Adipose tissue (tissue), 3 donors: ENCODE data around the gene DSCAM. TPM values are rescaled to one million over a fixed set of nuclear protein-coding genes. Genes with fewer than 3 reads are reported as not detected.

Source experiments
- H3K27ac ChIP-seq: one replicate; pipeline ENCODE4 v1.5.1; 2013; ENCODE audit warnings: low read depth, low read length
- whole genome bisulfite sequencing, 3 donors: extraction: QIAGEN DNeasy Blood & Tissue Kit; methylation state at CpG; one replicate each; pipeline ENCODE4 v1.1.7; 2013; 5-methylcytosine and 5-hydroxymethylcytosine counted together
- polyA plus RNA-seq, 3 donors: library from polyadenylated mRNA; stranded (reverse); fragments of 200-250 nt; gene quantifications; one replicate each; pipeline ENCODE4 v1.2.3, GENCODE V29; 2013
- donor health status: healthy with polysubstance abuse.
- donor health status: Bipolar disorder and iron deficiency.
- donor health status: healthy.

Gene DSCAM
- polyA plus RNA-seq, 3 donors = 0.08 TPM; not detected in 2

- 48 to 80% (median 74%) methylated on average over 2 of the region's 2 CpGs for WGBS, 3 donors
Measured at GRCh38 chr21:40606341-40606740, 240.6 kb downstream of the DSCAM start.

GRCh38 chr21:40605094-40605493, 241.9 kb downstream of the DSCAM start:
- H3K27ac ChIP-seq = no peak overlapping the region
- WGBS, 3 donors = 91 to 94% (median 92%) methylated on average over 4 of the region's 4 CpGs

More at GRCh38 chr21:40606341-40606740, 240.6 kb downstream of the DSCAM start:
- H3K27ac ChIP-seq = no peak overlapping the region

GRCh38 chr21:40603774-40604173, 243.2 kb downstream of the DSCAM start:
- H3K27ac ChIP-seq = no peak overlapping the region
- 68 to 73% (median 70%) methylated on average over 1 of the region's 1 CpG for WGBS, 3 donors

GRCh38 chr21:40602080-40602479, 244.9 kb downstream of the DSCAM start:
- WGBS, 3 donors = 79 to 82% (median 82%) methylated on average over 4 of the region's 4 CpGs
- no peak overlapping the region for H3K27ac ChIP-seq

- WGBS, 3 donors = 80 to 88% (median 88%) methylated on average over 8 of the region's 8 CpGs
- H3K27ac ChIP-seq = no peak overlapping the region
Measured at GRCh38 chr21:40595806-40596205, 251.2 kb downstream of the DSCAM start.

GRCh38 chr21:40587736-40588346, 259.1 kb downstream of the DSCAM start:
- H3K27ac ChIP-seq = no peak overlapping the region
- WGBS, 3 donors = 59 to 73% (median 71%) methylated on average over 3 of the region's 3 CpGs

- WGBS, 3 donors = 83 to 97% (median 93%) methylated on average over 2 of the region's 2 CpGs
- no peak overlapping the region for H3K27ac ChIP-seq
Measured at GRCh38 chr21:40586575-40586974, 260.4 kb downstream of the DSCAM start.

- no peak overlapping the region for H3K27ac ChIP-seq
- 55 to 80% (median 67%) methylated on average over 27 of the region's 27 CpGs for WGBS, 3 donors
Measured at GRCh38 chr21:40577285-40578043, 269.5 kb downstream of the DSCAM start.

- no peak overlapping the region for H3K27ac ChIP-seq
Measured at GRCh38 chr21:40575976-40576375, 271.0 kb downstream of the DSCAM start.

- 46 to 55% (median 55%) methylated on average over 7 of the region's 7 CpGs for WGBS, 3 donors
- H3K27ac ChIP-seq = no peak overlapping the region
Measured at GRCh38 chr21:40569357-40569756, 277.6 kb downstream of the DSCAM start.

GRCh38 chr21:40568807-40569206, 278.2 kb downstream of the DSCAM start:
- H3K27ac ChIP-seq = no peak overlapping the region
- 23 to 40% (median 38%) methylated on average over 1 of the region's 1 CpG for WGBS, 3 donors

- H3K27ac ChIP-seq = no peak overlapping the region
- WGBS, 3 donors = 39 to 67% (median 65%) methylated on average over 3 of the region's 3 CpGs
Measured at GRCh38 chr21:40567501-40567900, 279.5 kb downstream of the DSCAM start.

- WGBS, 3 donors = 38 to 63% (median 46%) methylated on average over 1 of the region's 1 CpG
- H3K27ac ChIP-seq = no peak overlapping the region
Measured at GRCh38 chr21:40566486-40566885, 280.5 kb downstream of the DSCAM start.

- 41 to 64% (median 54%) methylated on average over 6 of the region's 6 CpGs for WGBS, 3 donors
Measured at GRCh38 chr21:40564318-40564717, 282.6 kb downstream of the DSCAM start.

GRCh38 chr21:40563900-40564299, 283.1 kb downstream of the DSCAM start:
- WGBS, 3 donors = 13 to 42% (median 33%) methylated on average over 4 of the region's 4 CpGs
- no peak overlapping the region for H3K27ac ChIP-seq

More at GRCh38 chr21:40564318-40564717, 282.6 kb downstream of the DSCAM start:
- no peak overlapping the region for H3K27ac ChIP-seq

GRCh38 chr21:40562242-40563002, 284.5 kb downstream of the DSCAM start:
- no peak overlapping the region for H3K27ac ChIP-seq
- 69 to 82% (median 76%) methylated on average over 9 of the region's 9 CpGs for WGBS, 3 donors

- H3K27ac ChIP-seq = no peak overlapping the region
- 0 to 82% (median 33%) methylated on average over 1 of the region's 1 CpG for WGBS, 3 donors
Measured at GRCh38 chr21:40556442-40556968, 290.5 kb downstream of the DSCAM start.

GRCh38 chr21:40555021-40555528, 291.9 kb downstream of the DSCAM start:
- WGBS, 3 donors = 57 to 58% (median 57%) methylated on average over 2 of the region's 2 CpGs
- H3K27ac ChIP-seq = no peak overlapping the region

- no peak overlapping the region for H3K27ac ChIP-seq
- 73 to 82% (median 74%) methylated on average over 3 of the region's 3 CpGs for WGBS, 3 donors
Measured at GRCh38 chr21:40553781-40554180, 293.2 kb downstream of the DSCAM start.
